Measurements from ENCODE around the gene SMIM15.
A peak's percentile ranks its signal among the peaks of the same experiment; 100 is the strongest.
"Not testable (repeated sequence)": the region's sequence is repeated elsewhere in the genome, so short reads cannot be mapped to it uniquely, and the experiment has no call there.

The SMIM15 gene, protein sequence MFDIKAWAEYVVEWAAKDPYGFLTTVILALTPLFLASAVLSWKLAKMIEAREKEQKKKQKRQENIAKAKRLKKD

DNA sequence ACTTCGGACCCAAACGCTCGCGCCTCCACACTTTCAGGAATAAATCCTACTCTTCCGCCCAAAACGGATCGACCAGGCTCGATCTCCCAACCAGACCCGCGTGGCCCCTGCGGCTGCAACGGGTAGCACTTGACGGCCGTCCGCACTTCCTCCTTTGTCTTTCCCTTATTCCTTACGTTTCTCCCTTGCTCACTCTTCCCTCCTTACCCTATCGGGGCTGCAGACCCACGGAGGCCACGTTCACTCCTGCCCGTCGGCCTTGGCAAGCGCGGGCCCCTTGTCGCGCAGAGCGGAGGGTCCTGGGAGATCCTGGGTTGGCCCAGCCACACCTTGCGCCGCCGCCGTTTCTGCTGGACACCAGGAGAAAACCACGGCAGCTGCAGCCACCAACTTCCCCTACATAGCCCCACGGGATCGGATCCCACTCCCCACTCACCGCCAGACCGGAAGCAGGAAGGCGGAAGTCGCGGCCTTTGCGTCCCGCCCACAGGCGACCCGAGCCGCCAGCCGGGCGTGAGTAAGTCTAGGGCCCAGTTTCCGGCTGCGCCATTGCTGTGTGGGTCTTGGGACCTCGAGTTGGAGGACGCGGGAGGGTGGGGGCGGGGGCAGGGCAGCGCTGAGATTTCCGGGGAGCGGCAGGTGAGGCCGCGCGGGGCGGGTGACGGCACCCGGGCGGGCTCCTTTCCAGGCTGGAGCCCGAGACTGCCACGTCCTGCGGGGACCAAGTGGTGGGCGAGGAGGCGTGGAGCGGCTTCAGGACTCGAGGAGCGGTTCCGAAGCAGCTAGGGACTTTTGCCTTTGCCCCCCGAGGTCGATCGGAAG lies at the start of gene SMIM15:
SMIM15 (minus strand) TSS at position 459 of the 822 bp plus-strand sequence. CDS start 2,297 bp downstream, outside the sequence.
- peak; percentile 66 for TF ChIP-seq POLR2A (IDR thresholded peaks at IDR 0.05; ENCODE audit: low read depth, low read length)
- peak; percentile 81 for DNase-seq (ENCODE audit: insufficient read length, low spot score)
- no peak for FAIRE-seq

DNA sequence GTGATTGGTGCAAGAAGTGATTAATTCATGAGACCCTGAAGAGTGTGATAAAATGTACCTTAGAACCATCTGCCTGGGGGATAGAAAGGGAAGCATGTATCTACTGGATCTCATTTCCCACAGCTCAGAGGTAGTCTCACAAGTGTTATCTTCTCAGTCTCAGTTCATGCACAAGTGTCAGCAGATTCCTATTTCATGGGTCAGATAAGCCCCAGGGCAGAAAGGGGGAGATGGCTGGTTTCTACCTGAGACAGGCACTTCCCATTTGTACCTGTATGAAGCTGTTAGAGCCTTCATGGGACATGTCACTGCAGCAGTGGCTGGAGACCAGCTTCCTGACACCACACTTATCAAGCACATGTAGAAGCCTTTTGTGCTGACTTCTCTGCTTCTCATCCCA lies 45.6 kb upstream of the SMIM15 start:
- TF ChIP-seq POLR2A (IDR thresholded peaks at IDR 0.05; ENCODE audit: low read depth, low read length), result no peak
- FAIRE-seq, result no peak
- DNase-seq (ENCODE audit: insufficient read length, low spot score), result no peak

DNA sequence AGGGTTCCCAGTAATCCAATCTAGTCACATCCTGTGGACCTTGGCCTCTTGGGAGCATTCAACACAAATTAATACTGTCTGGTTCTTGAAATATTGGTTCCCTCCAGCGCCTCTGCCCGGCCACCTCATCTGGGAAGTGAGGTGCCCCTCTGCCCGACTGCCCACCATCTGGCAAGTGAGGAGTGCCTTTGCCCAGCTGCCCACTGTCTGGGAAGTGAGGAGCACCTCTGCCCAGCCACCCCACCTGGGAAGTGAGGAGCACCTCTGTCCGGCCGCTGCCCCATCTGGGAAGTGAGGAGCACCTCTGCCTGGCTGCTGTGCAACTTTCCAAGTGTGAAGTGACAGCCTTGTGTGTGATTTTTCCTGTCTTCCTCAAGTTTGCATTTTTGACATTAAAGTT lies 42.7 kb upstream of the SMIM15 start:
- DNase-seq (ENCODE audit: insufficient read length, low spot score), result no peak

DNA sequence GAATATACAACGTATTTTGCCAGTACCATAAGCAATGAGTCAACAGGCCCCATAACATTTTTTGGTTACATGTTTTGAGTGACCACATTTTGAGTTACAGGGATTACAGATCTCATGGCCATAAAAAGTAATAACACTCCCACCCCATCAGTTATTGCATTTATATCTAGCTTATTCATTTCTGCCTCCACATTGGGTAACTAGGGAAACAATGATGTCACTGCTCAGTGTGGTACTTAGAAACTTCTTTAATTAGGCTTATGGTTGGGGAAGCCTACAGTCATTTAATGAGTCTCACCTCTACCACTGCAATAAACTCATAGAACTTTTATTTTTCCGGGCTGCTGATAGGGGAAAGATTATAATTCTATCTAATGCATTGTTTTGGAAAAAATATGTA lies 39.9 kb upstream of the SMIM15 start:
- FAIRE-seq (no peak), DNase-seq (ENCODE audit: insufficient read length, low spot score) (no peak)
- no peak for TF ChIP-seq POLR2A (IDR thresholded peaks at IDR 0.05; ENCODE audit: low read depth, low read length)

More for the DNA sequence above, 42.7 kb upstream of the SMIM15 start:
- no peak for FAIRE-seq
- no peak for TF ChIP-seq POLR2A (IDR thresholded peaks at IDR 0.05; ENCODE audit: low read depth, low read length)

DNA sequence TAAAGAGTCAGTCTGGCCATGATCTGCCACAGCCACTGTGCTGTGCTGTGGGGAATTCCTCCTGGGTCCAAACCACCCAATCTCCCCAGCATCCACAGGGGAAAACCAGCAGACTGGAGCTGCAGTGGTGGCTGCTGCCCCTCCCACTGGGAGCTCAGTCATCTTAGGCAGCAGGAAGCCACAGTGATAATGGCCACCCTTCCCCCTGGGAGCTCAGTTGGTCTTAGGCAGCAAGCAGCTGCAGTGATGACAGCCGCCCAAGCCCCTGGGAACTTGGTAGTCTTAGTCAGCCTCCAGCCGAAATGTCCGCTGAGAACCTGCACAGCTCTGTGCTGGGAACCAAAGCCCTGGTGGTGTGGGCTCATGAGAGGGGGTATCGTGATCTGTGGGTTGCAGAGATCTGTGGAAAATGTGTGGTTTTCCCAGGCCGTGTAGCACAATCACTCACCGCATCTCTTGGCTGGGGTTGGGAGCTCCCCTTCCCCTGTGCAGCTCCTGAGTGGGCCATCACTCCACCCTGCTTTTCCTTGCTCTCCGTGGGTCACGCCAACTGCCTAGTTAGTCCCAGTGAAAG lies 38.4 kb upstream of the SMIM15 start:
- no peak for FAIRE-seq
- DNase-seq (ENCODE audit: insufficient read length, low spot score), result no peak

DNA sequence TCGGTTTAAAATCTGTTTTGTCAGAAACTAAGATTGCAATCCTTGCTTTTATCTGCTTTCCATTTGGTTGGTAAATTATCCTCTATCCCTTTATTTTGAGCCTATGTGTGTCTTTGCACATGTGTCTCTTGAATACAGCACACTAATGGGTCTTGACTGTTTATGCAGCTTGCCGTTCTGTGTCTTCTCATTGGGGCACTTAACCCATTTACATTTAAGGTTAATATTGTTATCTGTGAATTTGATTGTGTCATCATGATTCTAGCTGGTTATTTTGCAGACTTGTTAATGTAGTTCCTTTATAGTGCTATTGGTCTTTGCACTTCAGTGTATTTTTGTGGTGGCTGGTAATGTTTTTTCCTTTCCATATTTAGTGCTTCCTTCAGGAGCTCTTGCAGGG lies 36.3 kb upstream of the SMIM15 start:
- TF ChIP-seq POLR2A (IDR thresholded peaks at IDR 0.05; ENCODE audit: low read depth, low read length), result no peak
- DNase-seq (ENCODE audit: insufficient read length, low spot score), result no peak
- no peak for FAIRE-seq

More for the DNA sequence above, 38.4 kb upstream of the SMIM15 start:
- TF ChIP-seq POLR2A (IDR thresholded peaks at IDR 0.05; ENCODE audit: low read depth, low read length), result no peak

DNA sequence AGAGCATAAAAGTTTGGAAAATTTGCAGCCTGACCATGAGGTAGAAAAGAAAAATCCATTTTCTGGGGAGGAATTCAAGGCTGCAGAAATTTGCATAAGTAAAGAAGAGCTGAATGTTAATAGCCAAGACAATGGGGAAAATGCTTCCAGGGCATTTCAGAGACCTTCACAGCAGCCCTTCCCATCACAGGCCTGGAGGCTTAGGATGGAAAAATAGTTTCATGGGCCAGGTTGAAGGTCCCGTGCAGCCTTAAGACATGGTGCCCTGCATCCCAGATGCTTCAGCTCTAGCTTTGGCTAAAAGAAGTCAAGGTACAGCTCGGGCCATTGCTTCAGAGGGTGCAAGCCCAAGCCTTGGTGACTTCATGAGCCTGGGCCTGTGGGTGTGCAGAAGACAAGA lies 25.6 kb upstream of the SMIM15 start:
- DNase-seq (ENCODE audit: insufficient read length, low spot score); FAIRE-seq: not testable (repeated sequence)

DNA sequence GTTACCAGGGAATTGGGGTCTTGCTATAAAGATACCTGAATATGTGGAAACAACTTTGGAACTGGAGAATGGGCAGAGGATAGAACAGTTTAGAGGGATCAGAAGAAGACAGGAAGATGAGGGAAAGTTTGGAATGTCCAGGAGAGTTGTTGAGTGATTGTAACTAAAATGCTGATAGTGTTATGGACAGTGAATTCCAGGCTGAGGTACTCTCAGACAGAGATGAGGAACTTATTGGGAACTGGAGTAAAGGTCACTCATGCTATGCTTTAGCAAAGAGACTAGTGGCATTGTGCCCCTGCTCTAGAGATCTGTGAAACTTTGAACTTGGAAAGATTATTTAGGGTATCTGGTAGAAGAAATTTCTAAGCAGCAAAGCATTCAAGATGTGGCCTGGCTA lies 25.1 kb upstream of the SMIM15 start:
- DNase-seq (ENCODE audit: insufficient read length, low spot score); FAIRE-seq: not testable (repeated sequence)

DNA sequence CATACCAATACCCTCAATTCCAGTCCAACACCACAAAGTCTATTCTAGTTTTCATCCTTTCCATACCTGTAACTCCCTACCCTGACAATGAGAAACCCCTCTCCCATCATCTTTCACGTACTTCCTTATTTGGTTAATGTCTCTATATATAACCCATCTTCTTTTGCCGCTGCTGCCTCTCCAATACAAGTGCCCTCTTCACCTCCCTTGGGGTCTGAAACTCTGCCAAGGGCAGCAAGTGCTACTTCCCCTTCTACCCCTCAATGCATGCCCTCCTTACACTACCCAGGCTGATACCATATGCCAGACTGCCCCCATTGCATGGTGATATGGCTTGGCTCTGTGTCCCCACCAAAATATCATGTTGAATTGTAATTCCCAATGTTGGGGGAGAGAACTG lies 24.4 kb upstream of the SMIM15 start:
- no peak for DNase-seq (ENCODE audit: insufficient read length, low spot score)
- TF ChIP-seq POLR2A (IDR thresholded peaks at IDR 0.05; ENCODE audit: low read depth, low read length), result no peak
- FAIRE-seq, result no peak

DNA sequence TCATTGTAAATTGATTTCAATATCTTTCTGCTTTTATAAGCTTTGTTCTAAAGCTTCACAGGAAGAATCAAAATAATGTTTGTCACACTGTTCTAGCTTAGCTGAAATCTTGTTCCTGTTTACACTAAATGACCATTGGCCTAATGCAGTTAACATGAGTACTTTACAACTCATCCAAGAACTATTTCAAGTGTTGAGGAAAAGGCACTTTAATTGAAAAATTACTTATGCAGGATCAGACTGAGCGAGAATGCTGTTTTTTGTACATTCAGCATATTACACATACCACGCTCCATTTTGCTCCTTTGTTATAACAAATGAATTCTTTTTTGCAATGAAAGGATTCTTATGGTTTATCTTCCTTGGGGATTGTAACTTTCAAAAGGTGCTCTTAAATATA lies 22.4 kb upstream of the SMIM15 start:
- DNase-seq (ENCODE audit: insufficient read length, low spot score) (no peak), FAIRE-seq (peak; percentile 72)
- no peak for TF ChIP-seq POLR2A (IDR thresholded peaks at IDR 0.05; ENCODE audit: low read depth, low read length)

DNA sequence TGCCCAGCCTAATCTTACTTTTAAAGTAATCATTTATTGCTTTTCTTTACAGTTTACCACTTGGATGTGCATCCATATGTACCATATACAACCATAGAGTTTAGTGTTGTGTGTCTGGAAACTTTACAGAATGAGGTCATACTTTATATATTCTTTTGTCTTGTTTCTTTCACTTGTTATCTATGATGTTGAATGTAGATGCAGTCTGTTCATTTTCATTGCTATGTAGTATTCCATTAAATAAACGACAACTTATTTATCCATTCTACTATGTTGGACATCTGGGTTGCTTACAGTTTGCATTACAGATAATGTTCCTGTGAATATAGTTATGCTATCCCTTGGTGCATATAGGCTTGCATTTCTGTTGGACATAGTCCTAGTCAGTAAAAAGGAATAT lies 21.3 kb upstream of the SMIM15 start:
- no peak for TF ChIP-seq POLR2A (IDR thresholded peaks at IDR 0.05; ENCODE audit: low read depth, low read length)
- FAIRE-seq (no peak), DNase-seq (ENCODE audit: insufficient read length, low spot score) (no peak)

DNA sequence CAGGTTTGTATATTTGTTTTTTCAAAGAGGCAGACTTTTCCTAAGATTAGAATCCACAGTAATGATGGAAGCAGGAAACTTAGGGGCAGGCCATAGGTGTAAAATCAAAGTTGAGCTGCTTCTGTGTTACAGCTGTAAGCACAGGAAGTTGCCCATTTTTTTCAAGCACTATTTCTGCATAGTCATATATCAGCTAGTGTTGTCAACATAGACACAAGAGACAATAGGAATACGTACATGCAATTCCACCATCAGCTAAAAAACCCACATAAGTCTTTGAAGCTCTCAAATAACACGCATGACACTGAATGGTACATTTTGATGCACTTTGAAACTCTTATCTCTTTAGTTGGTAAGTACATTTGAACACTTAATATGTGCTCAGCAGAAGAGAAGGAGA lies 20.2 kb upstream of the SMIM15 start:
- DNase-seq (ENCODE audit: insufficient read length, low spot score) (no peak), FAIRE-seq (peak; percentile 64)
- TF ChIP-seq POLR2A (IDR thresholded peaks at IDR 0.05; ENCODE audit: low read depth, low read length), result no peak

DNA sequence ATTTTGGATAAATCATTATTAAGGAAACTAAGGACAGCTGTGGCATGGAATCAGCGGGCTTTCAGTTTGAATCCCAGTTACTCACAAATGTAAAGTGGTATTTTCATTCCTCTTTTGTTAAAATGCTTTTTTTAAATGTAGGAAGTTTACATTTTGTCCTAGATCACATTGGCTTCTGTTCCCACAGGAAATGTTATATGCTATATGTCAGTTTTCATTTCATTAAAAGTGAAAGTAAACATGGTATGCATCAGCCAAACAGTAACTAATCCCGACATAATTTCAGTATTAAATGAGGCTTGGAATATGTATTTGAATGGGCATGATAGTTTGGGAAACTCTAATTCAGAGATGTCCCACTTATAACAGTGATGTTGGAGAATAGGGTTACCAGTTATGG lies 18.6 kb upstream of the SMIM15 start:
- FAIRE-seq (no peak), DNase-seq (ENCODE audit: insufficient read length, low spot score) (no peak)
- TF ChIP-seq POLR2A (IDR thresholded peaks at IDR 0.05; ENCODE audit: low read depth, low read length), result no peak

DNA sequence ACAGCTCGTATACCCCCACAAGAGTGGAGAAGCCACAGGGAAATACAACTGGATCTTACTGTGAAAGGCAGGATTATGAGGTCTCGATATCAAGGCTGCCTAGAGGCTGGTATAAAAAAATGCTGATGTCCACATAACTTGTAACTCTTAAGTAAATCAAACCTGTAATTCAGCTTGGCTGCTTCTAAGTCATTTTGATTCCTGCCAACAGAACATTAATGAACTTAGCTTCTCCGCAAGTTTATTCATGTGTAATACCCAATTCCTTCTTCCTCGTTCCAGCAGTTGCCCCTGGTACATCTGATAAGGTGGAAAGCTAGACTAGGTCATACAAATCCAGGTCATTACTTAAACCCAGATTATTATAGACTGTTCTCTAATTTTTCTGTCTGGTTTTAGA lies 16.4 kb upstream of the SMIM15 start:
- DNase-seq (ENCODE audit: insufficient read length, low spot score), result no peak
- FAIRE-seq, result no peak
- TF ChIP-seq POLR2A (IDR thresholded peaks at IDR 0.05; ENCODE audit: low read depth, low read length), result no peak

DNA sequence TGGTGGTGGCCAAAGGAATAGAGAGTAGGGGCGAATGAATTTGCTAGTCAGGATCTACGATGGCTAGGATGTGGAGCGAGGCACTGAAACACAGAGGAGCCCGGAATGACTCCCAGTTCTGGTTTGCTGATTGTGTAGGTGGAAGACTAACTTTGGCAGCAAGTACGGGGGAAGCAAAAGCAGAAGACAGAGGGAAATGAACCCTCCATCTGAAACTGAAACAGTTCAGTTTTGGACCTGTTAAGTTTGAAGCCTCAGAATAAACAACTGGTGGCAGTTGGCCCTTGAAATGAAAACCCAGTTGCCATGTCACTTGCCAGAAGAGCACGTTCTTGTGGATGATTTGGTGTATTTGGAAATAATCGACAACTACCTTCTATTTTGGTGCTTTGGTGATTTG lies 15.4 kb upstream of the SMIM15 start:
- TF ChIP-seq POLR2A (IDR thresholded peaks at IDR 0.05; ENCODE audit: low read depth, low read length), result no peak
- no peak for FAIRE-seq
- DNase-seq (ENCODE audit: insufficient read length, low spot score), result no peak

Measured in H54 (cell line).